ENCODE results near the gene AHRR. TPM values are rescaled to one million over a fixed set of nuclear protein-coding genes. Genes with fewer than 3 reads are reported as not detected.

AHRR gene
- total and polyA plus RNA-seq, 2 experiments from 2014 or later, result 0.27 to 1.8 TPM

DNA sequence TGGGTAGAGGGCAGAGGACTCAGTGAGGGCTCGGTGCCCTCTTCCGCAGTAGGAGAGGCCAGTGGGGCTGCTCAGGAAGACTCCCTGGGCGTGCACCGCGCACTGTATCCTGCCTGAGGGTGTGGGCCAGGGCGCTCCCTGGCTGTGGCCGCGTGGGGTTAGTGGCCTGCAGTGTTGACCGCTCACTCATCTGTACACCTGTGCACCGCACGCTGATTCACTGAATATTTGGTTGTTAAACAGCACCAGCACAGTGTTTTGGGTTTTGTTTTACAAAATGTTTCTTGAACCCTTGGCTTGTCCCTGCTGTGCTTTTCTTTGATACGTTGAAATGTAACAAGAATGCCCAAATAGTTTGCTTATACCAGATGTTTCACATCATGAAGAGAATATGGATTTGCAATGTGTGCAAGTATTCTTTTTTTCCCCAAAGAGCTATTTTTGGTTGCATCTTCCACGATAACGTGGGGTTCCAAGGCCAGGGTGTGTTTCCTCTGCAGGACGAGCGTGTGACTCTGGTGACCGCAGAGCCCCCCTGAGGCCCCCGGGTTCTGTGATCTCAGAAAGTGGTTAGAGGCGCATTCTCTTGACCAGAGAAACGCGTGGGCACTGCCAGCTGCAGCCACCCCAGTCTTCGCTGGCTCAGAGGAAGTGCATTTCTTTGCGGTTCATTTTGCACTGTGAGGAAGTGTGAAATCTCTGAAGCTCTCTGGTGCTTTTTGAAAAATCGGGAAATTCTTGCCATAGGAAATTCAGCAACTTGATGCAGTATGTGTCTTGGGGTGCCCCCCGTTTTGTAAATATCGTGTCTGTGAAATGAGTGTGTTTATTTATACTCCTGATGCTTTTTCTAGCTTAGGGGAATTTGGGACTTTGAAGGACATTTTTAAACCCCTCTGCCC lies 46.9 kb downstream of the AHRR start:
- Mint-ChIP-seq H3K36me3 (ENCODE audit: low read depth) (no peaks in the 10 kb centered on the region), H3K27ac (no peak overlapping the region), H3K27me3 (ENCODE audit: insufficient read depth, low read depth, poor library complexity) (peaks cover 4% of the 10 kb centered on the region), H3K4me3 (no peak overlapping the region), H3K9me3 (no peaks in the 10 kb centered on the region; the same call in 1 of the 3 replicates), H3K4me1 (peaks cover 9% of the 10 kb centered on the region)
- no peak for TF ChIP-seq ETS1 (IDR thresholded peaks at IDR 0.05)
- TF ChIP-seq, protein P1, sequence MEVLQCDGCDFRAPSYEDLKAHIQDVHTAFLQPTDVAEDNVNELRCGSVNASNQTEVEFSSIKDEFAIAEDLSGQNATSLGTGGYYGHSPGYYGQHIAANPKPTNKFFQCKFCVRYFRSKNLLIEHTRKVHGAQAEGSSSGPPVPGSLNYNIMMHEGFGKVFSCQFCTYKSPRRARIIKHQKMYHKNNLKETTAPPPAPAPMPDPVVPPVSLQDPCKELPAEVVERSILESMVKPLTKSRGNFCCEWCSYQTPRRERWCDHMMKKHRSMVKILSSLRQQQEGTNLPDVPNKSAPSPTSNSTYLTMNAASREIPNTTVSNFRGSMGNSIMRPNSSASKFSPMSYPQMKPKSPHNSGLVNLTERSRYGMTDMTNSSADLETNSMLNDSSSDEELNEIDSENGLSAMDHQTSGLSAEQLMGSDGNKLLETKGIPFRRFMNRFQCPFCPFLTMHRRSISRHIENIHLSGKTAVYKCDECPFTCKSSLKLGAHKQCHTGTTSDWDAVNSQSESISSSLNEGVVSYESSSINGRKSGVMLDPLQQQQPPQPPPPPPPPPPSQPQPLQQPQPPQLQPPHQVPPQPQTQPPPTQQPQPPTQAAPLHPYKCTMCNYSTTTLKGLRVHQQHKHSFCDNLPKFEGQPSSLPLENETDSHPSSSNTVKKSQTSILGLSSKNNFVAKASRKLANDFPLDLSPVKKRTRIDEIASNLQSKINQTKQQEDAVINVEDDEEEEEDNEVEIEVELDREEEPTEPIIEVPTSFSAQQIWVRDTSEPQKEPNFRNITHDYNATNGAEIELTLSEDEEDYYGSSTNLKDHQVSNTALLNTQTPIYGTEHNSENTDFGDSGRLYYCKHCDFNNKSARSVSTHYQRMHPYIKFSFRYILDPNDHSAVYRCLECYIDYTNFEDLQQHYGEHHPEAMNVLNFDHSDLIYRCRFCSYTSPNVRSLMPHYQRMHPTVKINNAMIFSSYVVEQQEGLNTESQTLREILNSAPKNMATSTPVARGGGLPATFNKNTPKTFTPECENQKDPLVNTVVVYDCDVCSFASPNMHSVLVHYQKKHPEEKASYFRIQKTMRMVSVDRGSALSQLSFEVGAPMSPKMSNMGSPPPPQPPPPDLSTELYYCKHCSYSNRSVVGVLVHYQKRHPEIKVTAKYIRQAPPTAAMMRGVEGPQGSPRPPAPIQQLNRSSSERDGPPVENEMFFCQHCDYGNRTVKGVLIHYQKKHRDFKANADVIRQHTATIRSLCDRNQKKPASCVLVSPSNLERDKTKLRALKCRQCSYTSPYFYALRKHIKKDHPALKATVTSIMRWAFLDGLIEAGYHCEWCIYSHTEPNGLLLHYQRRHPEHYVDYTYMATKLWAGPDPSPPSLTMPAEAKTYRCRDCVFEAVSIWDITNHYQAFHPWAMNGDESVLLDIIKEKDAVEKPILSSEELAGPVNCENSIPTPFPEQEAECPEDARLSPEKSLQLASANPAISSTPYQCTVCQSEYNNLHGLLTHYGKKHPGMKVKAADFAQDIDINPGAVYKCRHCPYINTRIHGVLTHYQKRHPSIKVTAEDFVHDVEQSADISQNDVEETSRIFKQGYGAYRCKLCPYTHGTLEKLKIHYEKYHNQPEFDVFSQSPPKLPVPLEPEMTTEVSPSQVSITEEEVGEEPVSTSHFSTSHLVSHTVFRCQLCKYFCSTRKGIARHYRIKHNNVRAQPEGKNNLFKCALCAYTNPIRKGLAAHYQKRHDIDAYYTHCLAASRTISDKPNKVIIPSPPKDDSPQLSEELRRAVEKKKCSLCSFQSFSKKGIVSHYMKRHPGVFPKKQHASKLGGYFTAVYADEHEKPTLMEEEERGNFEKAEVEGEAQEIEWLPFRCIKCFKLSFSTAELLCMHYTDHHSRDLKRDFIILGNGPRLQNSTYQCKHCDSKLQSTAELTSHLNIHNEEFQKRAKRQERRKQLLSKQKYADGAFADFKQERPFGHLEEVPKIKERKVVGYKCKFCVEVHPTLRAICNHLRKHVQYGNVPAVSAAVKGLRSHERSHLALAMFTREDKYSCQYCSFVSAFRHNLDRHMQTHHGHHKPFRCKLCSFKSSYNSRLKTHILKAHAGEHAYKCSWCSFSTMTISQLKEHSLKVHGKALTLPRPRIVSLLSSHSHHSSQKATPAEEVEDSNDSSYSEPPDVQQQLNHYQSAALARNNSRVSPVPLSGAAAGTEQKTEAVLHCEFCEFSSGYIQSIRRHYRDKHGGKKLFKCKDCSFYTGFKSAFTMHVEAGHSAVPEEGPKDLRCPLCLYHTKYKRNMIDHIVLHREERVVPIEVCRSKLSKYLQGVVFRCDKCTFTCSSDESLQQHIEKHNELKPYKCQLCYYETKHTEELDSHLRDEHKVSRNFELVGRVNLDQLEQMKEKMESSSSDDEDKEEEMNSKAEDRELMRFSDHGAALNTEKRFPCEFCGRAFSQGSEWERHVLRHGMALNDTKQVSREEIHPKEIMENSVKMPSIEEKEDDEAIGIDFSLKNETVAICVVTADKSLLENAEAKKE (CRISPR knock-in tag; IDR thresholded peaks at IDR 0.05), result no peak
- TF ChIP-seq EZH2 (IDR thresholded peaks at IDR 0.05; ENCODE audit: low read depth, unreplicated experiment), result no peak
- TF ChIP-seq, protein P2, sequence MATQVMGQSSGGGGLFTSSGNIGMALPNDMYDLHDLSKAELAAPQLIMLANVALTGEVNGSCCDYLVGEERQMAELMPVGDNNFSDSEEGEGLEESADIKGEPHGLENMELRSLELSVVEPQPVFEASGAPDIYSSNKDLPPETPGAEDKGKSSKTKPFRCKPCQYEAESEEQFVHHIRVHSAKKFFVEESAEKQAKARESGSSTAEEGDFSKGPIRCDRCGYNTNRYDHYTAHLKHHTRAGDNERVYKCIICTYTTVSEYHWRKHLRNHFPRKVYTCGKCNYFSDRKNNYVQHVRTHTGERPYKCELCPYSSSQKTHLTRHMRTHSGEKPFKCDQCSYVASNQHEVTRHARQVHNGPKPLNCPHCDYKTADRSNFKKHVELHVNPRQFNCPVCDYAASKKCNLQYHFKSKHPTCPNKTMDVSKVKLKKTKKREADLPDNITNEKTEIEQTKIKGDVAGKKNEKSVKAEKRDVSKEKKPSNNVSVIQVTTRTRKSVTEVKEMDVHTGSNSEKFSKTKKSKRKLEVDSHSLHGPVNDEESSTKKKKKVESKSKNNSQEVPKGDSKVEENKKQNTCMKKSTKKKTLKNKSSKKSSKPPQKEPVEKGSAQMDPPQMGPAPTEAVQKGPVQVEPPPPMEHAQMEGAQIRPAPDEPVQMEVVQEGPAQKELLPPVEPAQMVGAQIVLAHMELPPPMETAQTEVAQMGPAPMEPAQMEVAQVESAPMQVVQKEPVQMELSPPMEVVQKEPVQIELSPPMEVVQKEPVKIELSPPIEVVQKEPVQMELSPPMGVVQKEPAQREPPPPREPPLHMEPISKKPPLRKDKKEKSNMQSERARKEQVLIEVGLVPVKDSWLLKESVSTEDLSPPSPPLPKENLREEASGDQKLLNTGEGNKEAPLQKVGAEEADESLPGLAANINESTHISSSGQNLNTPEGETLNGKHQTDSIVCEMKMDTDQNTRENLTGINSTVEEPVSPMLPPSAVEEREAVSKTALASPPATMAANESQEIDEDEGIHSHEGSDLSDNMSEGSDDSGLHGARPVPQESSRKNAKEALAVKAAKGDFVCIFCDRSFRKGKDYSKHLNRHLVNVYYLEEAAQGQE (IDR thresholded peaks at IDR 0.05; ENCODE audit: unreplicated experiment), result no peak
- no peak for TF ChIP-seq CREB1 (CRISPR knock-in tag; IDR thresholded peaks at IDR 0.05; ENCODE audit: low read depth)
- no peak for TF ChIP-seq ZNF331 (CRISPR knock-in tag; IDR thresholded peaks at IDR 0.05; ENCODE audit: low read depth)
- TF ChIP-seq STAT1 (IDR thresholded peaks at IDR 0.05; ENCODE audit: unreplicated experiment), result no peak
- TF ChIP-seq EZH2phosphoT487 (IDR thresholded peaks at IDR 0.05; ENCODE audit: unreplicated experiment), result no peak
- TF ChIP-seq NANOG (IDR thresholded peaks at IDR 0.05; ENCODE audit: borderline replicate concordance), result no peak
- no peak for TF ChIP-seq ZNF114 (CRISPR knock-in tag; IDR thresholded peaks at IDR 0.05)
- TF ChIP-seq, protein P3, sequence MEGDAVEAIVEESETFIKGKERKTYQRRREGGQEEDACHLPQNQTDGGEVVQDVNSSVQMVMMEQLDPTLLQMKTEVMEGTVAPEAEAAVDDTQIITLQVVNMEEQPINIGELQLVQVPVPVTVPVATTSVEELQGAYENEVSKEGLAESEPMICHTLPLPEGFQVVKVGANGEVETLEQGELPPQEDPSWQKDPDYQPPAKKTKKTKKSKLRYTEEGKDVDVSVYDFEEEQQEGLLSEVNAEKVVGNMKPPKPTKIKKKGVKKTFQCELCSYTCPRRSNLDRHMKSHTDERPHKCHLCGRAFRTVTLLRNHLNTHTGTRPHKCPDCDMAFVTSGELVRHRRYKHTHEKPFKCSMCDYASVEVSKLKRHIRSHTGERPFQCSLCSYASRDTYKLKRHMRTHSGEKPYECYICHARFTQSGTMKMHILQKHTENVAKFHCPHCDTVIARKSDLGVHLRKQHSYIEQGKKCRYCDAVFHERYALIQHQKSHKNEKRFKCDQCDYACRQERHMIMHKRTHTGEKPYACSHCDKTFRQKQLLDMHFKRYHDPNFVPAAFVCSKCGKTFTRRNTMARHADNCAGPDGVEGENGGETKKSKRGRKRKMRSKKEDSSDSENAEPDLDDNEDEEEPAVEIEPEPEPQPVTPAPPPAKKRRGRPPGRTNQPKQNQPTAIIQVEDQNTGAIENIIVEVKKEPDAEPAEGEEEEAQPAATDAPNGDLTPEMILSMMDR (conservative IDR thresholded peaks at IDR 0.05; ENCODE audit: low read depth in 2 of 2), result no peak
- no peaks in the 10 kb centered on the region for H3K79me2 ChIP-seq (replicated peaks; ENCODE audit: insufficient read depth)
- H4K20me1 ChIP-seq (replicated peaks; ENCODE audit: insufficient read depth), result no peaks in the 10 kb centered on the region
- DNase-seq (ENCODE audit: low spot score), result no peak
- no peak overlapping the region for H2AFZ ChIP-seq
- no peaks in the 10 kb centered on the region for H3F3A ChIP-seq (replicated peaks; ENCODE audit: low read depth)
- H3K4me2 ChIP-seq, result no peak overlapping the region
- H3K4me1 ChIP-seq (ENCODE audit: insufficient read depth), result no peaks in the 10 kb centered on the region
- H3K4me3 ChIP-seq, result no peak overlapping the region
- H3K36me3 ChIP-seq (ENCODE audit: insufficient read depth), result no peaks in the 10 kb centered on the region
- no peak overlapping the region for H3K27ac ChIP-seq (ENCODE audit: low read depth)
- H3K27me3 ChIP-seq (ENCODE audit: insufficient read depth), result no peaks in the 10 kb centered on the region
- no peak for ATAC-seq
- no peaks in the 10 kb centered on the region for H3K9me2 ChIP-seq (ENCODE audit: insufficient read depth)
